Measurements from ENCODE around the gene MAN1A1. TPM values are rescaled to one million over a fixed set of nuclear protein-coding genes. Genes with fewer than 3 reads are reported as not detected.

Gene MAN1A1
- total and polyA plus RNA-seq, 2 experiments from 2014 or later: 2.0 to 8.7 TPM

- no peaks in the 10 kb centered on the region for H3K79me2 ChIP-seq (replicated peaks; ENCODE audit: insufficient read depth)
- H3K4me1 ChIP-seq (ENCODE audit: insufficient read depth): no peaks in the 10 kb centered on the region
- no peak overlapping the region for H3K4me2 ChIP-seq
- no peaks in the 10 kb centered on the region for H4K20me1 ChIP-seq (replicated peaks; ENCODE audit: insufficient read depth)
- H3K27me3 Mint-ChIP-seq (ENCODE audit: insufficient read depth, low read depth, poor library complexity): no peaks in the 10 kb centered on the region
- H3K27me3 ChIP-seq (ENCODE audit: insufficient read depth): no peaks in the 10 kb centered on the region
- H3K4me1 Mint-ChIP-seq: no peaks in the 10 kb centered on the region
- no peaks in the 10 kb centered on the region for H3K9me3 Mint-ChIP-seq
- H3K36me3 ChIP-seq (ENCODE audit: insufficient read depth): no peaks in the 10 kb centered on the region
- H3K36me3 Mint-ChIP-seq (ENCODE audit: low read depth): peaks cover 6% of the 10 kb centered on the region
- no peaks in the 10 kb centered on the region for H3F3A ChIP-seq (replicated peaks; ENCODE audit: low read depth)
- H3K27ac Mint-ChIP-seq: no peak overlapping the region
- ATAC-seq (no peak), DNase-seq (ENCODE audit: low spot score) (no peak)
- no peak overlapping the region for H3K27ac ChIP-seq (ENCODE audit: low read depth)
- H3K9me2 ChIP-seq (ENCODE audit: insufficient read depth): no peaks in the 10 kb centered on the region
- no peak overlapping the region for H3K4me3 Mint-ChIP-seq
- H2AFZ ChIP-seq: no peak overlapping the region
- no peak overlapping the region for H3K4me3 ChIP-seq
- TF ChIP-seq ZNF331 (CRISPR knock-in tag; IDR thresholded peaks at IDR 0.05; ENCODE audit: low read depth): no peak
- no peak for TF ChIP-seq NANOG (IDR thresholded peaks at IDR 0.05; ENCODE audit: borderline replicate concordance)
- no peak for TF ChIP-seq CREB1 (CRISPR knock-in tag; IDR thresholded peaks at IDR 0.05; ENCODE audit: low read depth)
- no peak for TF ChIP-seq ETS1 (IDR thresholded peaks at IDR 0.05)
- no peak for TF ChIP-seq REST (IDR thresholded peaks at IDR 0.05; ENCODE audit: unreplicated experiment)
- no peak for TF ChIP-seq ZNF462 (CRISPR knock-in tag; IDR thresholded peaks at IDR 0.05)
- no peak for TF ChIP-seq ZNF114 (CRISPR knock-in tag; IDR thresholded peaks at IDR 0.05)
- no peak for TF ChIP-seq EZH2phosphoT487 (IDR thresholded peaks at IDR 0.05; ENCODE audit: unreplicated experiment)
- no peak for TF ChIP-seq CTCF (conservative IDR thresholded peaks at IDR 0.05; ENCODE audit: low read depth in 2 of 2)
- no peak for TF ChIP-seq STAT1 (IDR thresholded peaks at IDR 0.05; ENCODE audit: unreplicated experiment)
- no peak for TF ChIP-seq POLR2AphosphoS5 (IDR thresholded peaks at IDR 0.05; ENCODE audit: low read depth)
- TF ChIP-seq JUNB (IDR thresholded peaks at IDR 0.05; ENCODE audit: unreplicated experiment): no peak
- TF ChIP-seq EZH2 (IDR thresholded peaks at IDR 0.05; ENCODE audit: low read depth, unreplicated experiment): no peak
Observed at GRCh38 chr6:119280080-119280479, 69.5 kb downstream of the MAN1A1 start.
